ENCODE data around the gene SEMA3B. TPM values are rescaled to one million over a fixed set of nuclear protein-coding genes. Genes with fewer than 3 reads are reported as not detected.

The SEMA3B gene
- total RNA-seq, 2 experiments from 2014 or later: 1.9 to 2.0 TPM

GRCh38 chr3:50275996-50276761, 7.2 kb downstream of the SEMA3B start:
- peaks cover 30% of the 10 kb centered on the region for H3K4me1 Mint-ChIP-seq (ENCODE audit: low read depth)
- no peaks in the 10 kb centered on the region for H3K36me3 Mint-ChIP-seq (ENCODE audit: low read depth)
- Histone ChIP-seq H3K27ac (ENCODE audit: low read depth in 1 of 2, low read length in 2 of 2) (no peak overlapping the region), H3K9me3 (ENCODE audit: control insufficient read depth in 1 of 2, insufficient read depth in 1 of 2, low read length in 2 of 2) (peaks cover 0 to 17% of the 10 kb centered on the region in 2 experiments), H3K36me3 (ENCODE audit: insufficient read depth, low read length) (no peaks in the 10 kb centered on the region), H3K4me1 (ENCODE audit: insufficient read depth, low read length) (peaks cover 40% of the 10 kb centered on the region), H3K4me3 (ENCODE audit: low read length) (no peak overlapping the region), H3K27me3 (ENCODE audit: control insufficient read depth in 1 of 2, insufficient read depth in 2 of 2, low read length in 2 of 2) (peaks cover 37 to 45% of the 10 kb centered on the region in 2 experiments)
- H3K4me3 Mint-ChIP-seq: peak overlapping the region; percentile 30
- H3K27me3 Mint-ChIP-seq: peaks cover 50% of the 10 kb centered on the region
- ChIA-PET POLR2A (interaction anchor here (0.6 to 1.2 kb wide), 5 partner anchors 12 to 57 kb away, joined by 3 to 4 read pairs (median 3); partner anchors contain the start of genes GNAI2, HYAL3 and NAA80), CTCF (interaction anchor here (0.8 to 2.6 kb wide), 2 partner anchors 16 to 82 kb away, joined by 3 to 11 read pairs; partner anchors contain the start of gene IFRD2)
- TF ChIP-seq CTCF (IDR thresholded peaks at IDR 0.05): no peak
- DNase-seq (peak in 5 of 14 experiments; percentile 23 to 72 (median 29)), ATAC-seq (ENCODE audit: poor library complexity) (peak; percentile 48)
- no peaks in the 10 kb centered on the region for H3K9me3 Mint-ChIP-seq
- intact Hi-C loops (cut with DNase I, micrococcal nuclease): loop anchor here (1.0 to 10.0 kb wide), 2 partner anchors 48 to 269 kb away; no protein-coding TSS in a partner anchor
- no peak overlapping the region for H3K27ac Mint-ChIP-seq

GRCh38 chr3:50276762-50277101, 7.8 kb downstream of the SEMA3B start:
- DNase-seq: no peak
- Histone ChIP-seq H3K27me3 (ENCODE audit: control insufficient read depth in 1 of 2, insufficient read depth in 2 of 2, low read length in 2 of 2) (peaks cover 37 to 45% of the 10 kb centered on the region in 2 experiments), H3K4me1 (ENCODE audit: insufficient read depth, low read length) (peaks cover 40% of the 10 kb centered on the region), H3K27ac (ENCODE audit: low read depth in 1 of 2, low read length in 2 of 2) (no peak overlapping the region), H3K36me3 (ENCODE audit: insufficient read depth, low read length) (no peaks in the 10 kb centered on the region), H3K4me3 (ENCODE audit: low read length) (no peak overlapping the region), H3K9me3 (ENCODE audit: control insufficient read depth in 1 of 2, insufficient read depth in 1 of 2, low read length in 2 of 2) (peaks cover 0 to 17% of the 10 kb centered on the region in 2 experiments)
- no peaks in the 10 kb centered on the region for H3K9me3 Mint-ChIP-seq
- H3K27ac Mint-ChIP-seq: no peak overlapping the region
- H3K4me1 Mint-ChIP-seq (ENCODE audit: low read depth): peaks cover 28% of the 10 kb centered on the region
- CTCF ChIA-PET: interaction anchor here (0.7 to 2.6 kb wide), 3 partner anchors 15 to 82 kb away, joined by 3 to 11 read pairs (median 6); partner anchors contain the start of gene IFRD2
- ATAC-seq (ENCODE audit: poor library complexity): no peak
- no peak for TF ChIP-seq CTCF (IDR thresholded peaks at IDR 0.05)
- H3K36me3 Mint-ChIP-seq (ENCODE audit: low read depth): no peaks in the 10 kb centered on the region
- POLR2A ChIA-PET: interaction anchor here (0.9 to 1.0 kb wide), 2 partner anchors 23 to 30 kb away, joined by 3 to 4 read pairs; partner anchors contain the start of genes HYAL3 and NAA80
- H3K27me3 Mint-ChIP-seq: peaks cover 50% of the 10 kb centered on the region
- no peak overlapping the region for H3K4me3 Mint-ChIP-seq
- intact Hi-C loops (cut with DNase I, micrococcal nuclease): loop anchor here in 1 of 2 experiments (10.0 kb wide), 1 partner anchor 268 kb away; no protein-coding TSS in a partner anchor

- H3K9me3 ChIP-seq (ENCODE audit: control insufficient read depth in 1 of 2, insufficient read depth in 1 of 2, low read length in 2 of 2): peaks cover 0 to 13% of the 10 kb centered on the region in 2 experiments
- POLR2A ChIA-PET: no interaction called here
- Mint-ChIP-seq H3K4me3 (no peak overlapping the region), H3K9me3 (no peaks in the 10 kb centered on the region), H3K4me1 (ENCODE audit: low read depth) (peaks cover 21% of the 10 kb centered on the region), H3K27ac (no peak overlapping the region), H3K36me3 (ENCODE audit: low read depth) (no peaks in the 10 kb centered on the region), H3K27me3 (peaks cover 44% of the 10 kb centered on the region)
- no peak for TF ChIP-seq CTCF (IDR thresholded peaks at IDR 0.05)
- H3K36me3 ChIP-seq (ENCODE audit: insufficient read depth, low read length): no peaks in the 10 kb centered on the region
- intact Hi-C loops (cut with DNase I, micrococcal nuclease): loop anchor here in 1 of 2 experiments (10.0 kb wide), 1 partner anchor 266 kb away; no protein-coding TSS in a partner anchor
- H3K4me3 ChIP-seq (ENCODE audit: low read length): no peak overlapping the region
- DNase-seq: no peak
- ATAC-seq (ENCODE audit: poor library complexity): no peak
- no peak overlapping the region for H3K27ac ChIP-seq (ENCODE audit: low read depth in 1 of 2, low read length in 2 of 2)
- peaks cover 34% of the 10 kb centered on the region for H3K4me1 ChIP-seq (ENCODE audit: insufficient read depth, low read length)
- CTCF ChIA-PET: interaction anchor here (0.9 kb wide), 1 partner anchor 21 kb away, joined by 4 read pairs; the partner anchor contains the start of genes HYAL3 and NAA80
- peaks cover 37 to 43% of the 10 kb centered on the region in 2 experiments for H3K27me3 ChIP-seq (ENCODE audit: control insufficient read depth in 1 of 2, insufficient read depth in 2 of 2, low read length in 2 of 2)
Measured at GRCh38 chr3:50278123-50278879, 9.4 kb downstream of the SEMA3B start.
